Measurements from ENCODE around the gene ANKRD62.

DNA sequence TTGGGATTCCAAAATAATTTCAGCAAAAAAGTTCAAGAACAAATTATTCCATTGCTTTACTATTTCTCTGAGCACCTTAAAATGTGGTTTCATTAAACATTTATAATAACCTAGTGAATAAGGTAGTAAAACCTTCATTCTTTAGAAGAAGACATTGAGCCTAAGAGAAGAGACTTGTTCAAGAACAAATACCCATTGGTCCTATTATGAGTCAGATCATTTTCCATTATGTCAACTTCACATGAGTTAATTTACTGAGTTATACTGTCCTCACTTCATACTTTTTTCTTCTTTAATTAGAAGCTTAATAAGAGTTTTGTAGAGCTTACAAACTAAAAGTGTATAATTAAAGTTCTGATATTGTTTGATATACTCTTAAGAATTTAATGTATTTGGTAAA is 5.5 kb downstream of the ANKRD62 start:
- no peak for TF ChIP-seq CBFA2T2 (conservative IDR thresholded peaks at IDR 0.05)
- TF ChIP-seq, protein P1, sequence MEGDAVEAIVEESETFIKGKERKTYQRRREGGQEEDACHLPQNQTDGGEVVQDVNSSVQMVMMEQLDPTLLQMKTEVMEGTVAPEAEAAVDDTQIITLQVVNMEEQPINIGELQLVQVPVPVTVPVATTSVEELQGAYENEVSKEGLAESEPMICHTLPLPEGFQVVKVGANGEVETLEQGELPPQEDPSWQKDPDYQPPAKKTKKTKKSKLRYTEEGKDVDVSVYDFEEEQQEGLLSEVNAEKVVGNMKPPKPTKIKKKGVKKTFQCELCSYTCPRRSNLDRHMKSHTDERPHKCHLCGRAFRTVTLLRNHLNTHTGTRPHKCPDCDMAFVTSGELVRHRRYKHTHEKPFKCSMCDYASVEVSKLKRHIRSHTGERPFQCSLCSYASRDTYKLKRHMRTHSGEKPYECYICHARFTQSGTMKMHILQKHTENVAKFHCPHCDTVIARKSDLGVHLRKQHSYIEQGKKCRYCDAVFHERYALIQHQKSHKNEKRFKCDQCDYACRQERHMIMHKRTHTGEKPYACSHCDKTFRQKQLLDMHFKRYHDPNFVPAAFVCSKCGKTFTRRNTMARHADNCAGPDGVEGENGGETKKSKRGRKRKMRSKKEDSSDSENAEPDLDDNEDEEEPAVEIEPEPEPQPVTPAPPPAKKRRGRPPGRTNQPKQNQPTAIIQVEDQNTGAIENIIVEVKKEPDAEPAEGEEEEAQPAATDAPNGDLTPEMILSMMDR (IDR thresholded peaks at IDR 0.05 in 2 of 3, conservative IDR thresholded peaks at IDR 0.05 in 1 of 3; ENCODE audit: insufficient read depth in 2 of 3, low read depth in 1 of 3, low read length in 3 of 3), result no peak
- TF ChIP-seq ZNF311 (CRISPR knock-in tag; IDR thresholded peaks at IDR 0.05), result no peak
- no peak for TF ChIP-seq NR2C2 (CRISPR knock-in tag; IDR thresholded peaks at IDR 0.05)
- TF ChIP-seq NR2C2 (tag; IDR thresholded peaks at IDR 0.05), result no peak
- TF ChIP-seq ATF1 (CRISPR knock-in tag; IDR thresholded peaks at IDR 0.05), result no peak
- no peak for TF ChIP-seq ATF1 (tag; IDR thresholded peaks at IDR 0.05)

All from K562 (cell line).